Epithelial cell of esophagus (primary cell): ENCODE measurements around the gene HCFC1.

Source experiments
- DNase-seq: peaks from one replicate; pipeline ENCODE4 v3.0.0; 2010; ENCODE audit warnings: low read depth
- H3K4me3 ChIP-seq: 2 replicates; pipeline ENCODE4 v1.5.1; 2011; ENCODE audit warnings: mild to moderate bottlenecking, low read length, control low read depth
- CTCF ChIP-seq: IDR thresholded peaks from 2 replicates; pipeline ENCODE4 v1.5.1; 2011; ENCODE audit warnings: low read depth, mild to moderate bottlenecking, low read length, control low read depth, inconsistent platforms; ENCODE audit not compliant: insufficient read depth; ENCODE audit errors: missing control alignments

HCFC1 gene

GRCh38 chrX:153913701-153914100, 57.9 kb downstream of the HCFC1 start:
- no peak overlapping the region for H3K4me3 ChIP-seq
- DNase-seq: no peak
- TF ChIP-seq CTCF: no peak

- no peak for DNase-seq
- no peak overlapping the region for H3K4me3 ChIP-seq
- TF ChIP-seq CTCF: no peak
Observed at GRCh38 chrX:153913211-153913610, 58.4 kb downstream of the HCFC1 start.

DNA sequence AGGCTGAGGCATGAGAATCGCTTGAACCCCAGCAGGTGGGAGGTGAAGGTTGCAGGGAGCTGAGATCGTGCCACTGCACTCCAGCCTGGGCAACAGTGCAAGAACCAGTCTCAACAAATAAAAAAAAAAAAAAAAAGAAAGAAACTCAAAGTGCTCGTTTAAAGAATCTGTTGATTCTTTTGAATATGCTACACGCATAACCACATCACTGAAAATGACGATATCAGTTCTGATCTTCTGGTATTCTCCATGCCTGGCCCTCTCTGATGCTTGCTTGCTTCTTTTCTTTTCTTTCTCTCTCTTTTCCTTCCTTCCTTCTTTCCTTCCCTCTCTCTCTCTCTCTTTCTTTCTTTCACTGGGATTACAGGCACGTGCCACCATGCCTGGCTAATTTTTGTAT, 59.8 kb downstream of the HCFC1 start:
- no peak for TF ChIP-seq CTCF
- no peak for DNase-seq
- H3K4me3 ChIP-seq: no peak overlapping the region

DNA sequence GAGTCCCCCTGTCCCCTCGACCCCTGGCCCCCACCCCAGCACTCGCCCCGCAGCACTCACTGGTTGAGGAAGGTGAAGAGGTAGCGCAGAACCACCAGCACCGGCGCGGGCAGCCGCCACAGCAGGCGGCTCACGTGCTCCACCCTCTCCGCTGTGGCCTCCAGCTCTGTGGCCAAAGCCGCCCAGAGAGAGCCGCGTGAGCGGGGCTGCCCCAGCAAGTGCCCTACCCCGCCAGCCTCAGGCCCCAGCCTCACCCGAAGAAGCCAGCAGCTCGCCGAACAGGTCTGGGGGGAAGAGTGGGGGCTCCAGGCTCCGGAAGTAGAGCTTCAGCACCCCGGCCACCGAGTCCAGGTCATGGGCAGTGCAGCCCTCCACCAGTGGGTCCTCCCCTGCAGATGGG, 61.2 kb downstream of the HCFC1 start:
- no peak for TF ChIP-seq CTCF
- DNase-seq: no peak
- no peak overlapping the region for H3K4me3 ChIP-seq

- no peak for TF ChIP-seq CTCF
- H3K4me3 ChIP-seq: no peak overlapping the region
- no peak for DNase-seq
Observed at GRCh38 chrX:153909980-153910360, 61.6 kb downstream of the HCFC1 start.

GRCh38 chrX:153909024-153909979, 62.3 kb downstream of the HCFC1 start:
- DNase-seq: no peak
- no peak overlapping the region for H3K4me3 ChIP-seq
- no peak for TF ChIP-seq CTCF
